Smooth muscle cell (in vitro differentiated cells): ENCODE measurements around the gene RCN2. TPM values are rescaled to one million over a fixed set of nuclear protein-coding genes. Genes with fewer than 3 reads are reported as not detected.

Experiments used
- DNase-seq: peaks from one replicate; lab custom pipeline; 2025; ENCODE audit not compliant: unreplicated experiment; lab: John Stamatoyannopoulos, UW
- H2AFZ ChIP-seq: fragments of 200-600 bp; sonication (generic); 2 replicates; pipeline ENCODE4 v1.6.0; 2016; ENCODE audit warnings: antibody characterized with exemption, low read depth, mild to moderate bottlenecking
- H3F3A ChIP-seq: fragments of 200-600 bp; sonication (generic); 2 replicates; pipeline ENCODE4 v1.6.0; 2017; ENCODE audit warnings: antibody characterized with exemption, low read depth
- H3K27ac ChIP-seq: fragments of 200-600 bp; sonication (generic); 2 replicates; pipeline ENCODE4 v1.5.1; 2016; ENCODE audit warnings: low read depth, mild to moderate bottlenecking
- H3K27me3 ChIP-seq: fragments of 200-600 bp; sonication (generic); 2 replicates; pipeline ENCODE4 v1.6.1; 2016; ENCODE audit warnings: low read depth, mild to moderate bottlenecking
- H3K36me3 ChIP-seq: fragments of 200-600 bp; sonication (generic); 2 replicates; pipeline ENCODE4 v1.5.1; 2016; ENCODE audit warnings: low read depth
- H3K4me1 ChIP-seq: fragments of 200-600 bp; sonication (generic); 2 replicates; pipeline ENCODE4 v1.5.1; 2016; ENCODE audit warnings: low read depth
- H3K4me2 ChIP-seq: fragments of 200-600 bp; sonication (generic); 2 replicates; pipeline ENCODE4 v1.6.0; 2016; ENCODE audit warnings: mild to moderate bottlenecking
- H3K4me3 ChIP-seq: fragments of 200-600 bp; sonication (generic); 2 replicates; pipeline ENCODE4 v1.5.1; 2016; ENCODE audit warnings: mild to moderate bottlenecking
- H3K79me2 ChIP-seq: fragments of 200-600 bp; sonication (generic); 2 replicates; pipeline ENCODE4 v1.6.0; 2016; ENCODE audit warnings: low read depth, mild to moderate bottlenecking
- H3K9ac ChIP-seq: fragments of 200-600 bp; sonication (generic); 2 replicates; pipeline ENCODE4 v1.6.0; 2016; ENCODE audit warnings: low read depth
- H3K9me3 ChIP-seq: fragments of 200-600 bp; sonication (generic); replicated peaks from 2 replicates; pipeline ENCODE4 v1.5.1; 2016; ENCODE audit warnings: low read depth
- H4K20me1 ChIP-seq: fragments of 200-600 bp; sonication (generic); 2 replicates; pipeline ENCODE4 v1.6.0; 2016; ENCODE audit warnings: low read depth
- CTCF ChIP-seq: fragments of 200-600 bp; sonication (generic); IDR thresholded peaks from 2 replicates; pipeline ENCODE4 v1.5.1; 2017; ENCODE audit warnings: borderline replicate concordance, mild to moderate bottlenecking, antibody characterized with exemption; ENCODE audit not compliant: insufficient read depth, poor library complexity, severe bottlenecking
- WGBS: methylation state at CpG from one replicate; pipeline ENCODE4 v1.1.7; 2016; ENCODE audit warnings: low lambda C conversion rate; 5-methylcytosine and 5-hydroxymethylcytosine counted together
- polyA plus RNA-seq: library from polyadenylated mRNA; unstranded; fragments of >200 nt; fragmentation: Nextera tagmentation; extraction: Ambion mirVana; gene quantifications from 2 replicates; pipeline ENCODE4 v1.2.1, GENCODE V29; 2016
- total RNA-seq: library from RNA; depleted of rRNA; stranded (reverse); fragments of >200 nt; gene quantifications from 2 replicates; pipeline ENCODE4 v1.2.3, GENCODE V29; 2014

RCN2 gene
- total and polyA plus RNA-seq, 2 experiments from 2014 or later = 190 to 200 TPM

- no peak overlapping the region for H3K9ac ChIP-seq
- H3K79me2 ChIP-seq = no peaks in the 10 kb centered on the region
- no peaks in the 10 kb centered on the region for H3K36me3 ChIP-seq
- H4K20me1 ChIP-seq = no peaks in the 10 kb centered on the region
- peaks cover 5% of the 10 kb centered on the region for H3K4me1 ChIP-seq
- no peak overlapping the region for H2AFZ ChIP-seq
- no peaks in the 10 kb centered on the region for H3K27me3 ChIP-seq
- no peak overlapping the region for H3K27ac ChIP-seq
- H3K9me3 ChIP-seq = no peaks in the 10 kb centered on the region
- no peak for TF ChIP-seq CTCF
- 92% methylated on average over 5 of the region's 5 CpGs for WGBS
- H3K4me3 ChIP-seq = no peak overlapping the region
- no peaks in the 10 kb centered on the region for H3F3A ChIP-seq
- no peak for DNase-seq
- no peak overlapping the region for H3K4me2 ChIP-seq
Observed at GRCh38 chr15:76976572-76977270, 45.2 kb downstream of the RCN2 start.

- no peaks in the 10 kb centered on the region for H3K9me3 ChIP-seq
- no peaks in the 10 kb centered on the region for H3F3A ChIP-seq
- no peaks in the 10 kb centered on the region for H3K36me3 ChIP-seq
- H3K79me2 ChIP-seq = no peaks in the 10 kb centered on the region
- TF ChIP-seq CTCF = no peak
- H3K9ac ChIP-seq = no peak overlapping the region
- no peak overlapping the region for H3K4me3 ChIP-seq
- H3K27me3 ChIP-seq = no peaks in the 10 kb centered on the region
- no peak overlapping the region for H3K4me2 ChIP-seq
- 91% methylated on average over 16 of the region's 18 CpGs for WGBS
- no peaks in the 10 kb centered on the region for H4K20me1 ChIP-seq
- no peak overlapping the region for H2AFZ ChIP-seq
- no peak overlapping the region for H3K27ac ChIP-seq
- H3K4me1 ChIP-seq = peaks cover 5% of the 10 kb centered on the region
- DNase-seq = no peak
Observed at GRCh38 chr15:76978522-76979330, 47.2 kb downstream of the RCN2 start.

GRCh38 chr15:76979331-76979925 lies 47.9 kb downstream of the RCN2 start:
- WGBS = 96% methylated on average over 23 of the region's 23 CpGs
- H3K27me3 ChIP-seq = no peaks in the 10 kb centered on the region
- H3F3A ChIP-seq = no peaks in the 10 kb centered on the region
- no peak overlapping the region for H2AFZ ChIP-seq
- H4K20me1 ChIP-seq = no peaks in the 10 kb centered on the region
- no peaks in the 10 kb centered on the region for H3K79me2 ChIP-seq
- no peak for TF ChIP-seq CTCF
- no peaks in the 10 kb centered on the region for H3K36me3 ChIP-seq
- no peak overlapping the region for H3K27ac ChIP-seq
- H3K4me3 ChIP-seq = no peak overlapping the region
- no peak for DNase-seq
- no peaks in the 10 kb centered on the region for H3K9me3 ChIP-seq
- H3K4me1 ChIP-seq = peaks cover 4% of the 10 kb centered on the region
- no peak overlapping the region for H3K4me2 ChIP-seq
- H3K9ac ChIP-seq = no peak overlapping the region
